Fibroblast of lung (primary cell): ENCODE data around the gene CCR2. TPM values are rescaled to one million over a fixed set of nuclear protein-coding genes. Genes with fewer than 3 reads are reported as not detected.

ENCODE experiments used
- DNase-seq, 2 donors: peaks; one replicate each; pipeline versions ENCODE4 v3.0.0 to v3.0.0-alpha.2; 2010; ENCODE audit warnings: low read depth in 2 of 2
- H2AFZ ChIP-seq: 2 replicates; pipeline ENCODE4 v1.5.1; 2012; ENCODE audit warnings: low read length, control low read depth, inconsistent platforms
- H3K27ac ChIP-seq: 2 replicates; pipeline ENCODE4 v1.5.1; 2011; ENCODE audit warnings: low read length, control low read depth; ENCODE audit not compliant: insufficient read depth
- H3K27me3 ChIP-seq: 2 replicates; pipeline ENCODE4 v1.5.1; 2011; ENCODE audit warnings: mild to moderate bottlenecking, low read length; ENCODE audit not compliant: control insufficient read depth, insufficient read depth
- H3K36me3 ChIP-seq: 2 replicates; pipeline ENCODE4 v1.5.1; 2011; ENCODE audit warnings: low read length; ENCODE audit not compliant: control insufficient read depth, insufficient read depth
- H3K4me1 ChIP-seq: 2 replicates; pipeline ENCODE4 v1.5.1; 2011; ENCODE audit warnings: low read length; ENCODE audit not compliant: control insufficient read depth, insufficient read depth; ENCODE audit errors: extremely low read depth
- H3K4me2 ChIP-seq: 2 replicates; pipeline ENCODE4 v1.5.1; 2011; ENCODE audit warnings: low read length, control low read depth; ENCODE audit not compliant: insufficient read depth; ENCODE audit errors: extremely low read depth
- H3K4me3 ChIP-seq, 4 experiments: fragments of 200-600 bp in 1 of 4; sonication (generic) in 1 of 4; replicated peaks in 1 of 4; 2 replicates each; pipeline ENCODE4 v1.5.1; 2011 to 2016; ENCODE audit warnings: low read length in 4 of 4, low read depth in 3 of 4, mild to moderate bottlenecking in 3 of 4, control low read depth in 2 of 4, inconsistent platforms in 1 of 4, mixed read lengths in 1 of 4; ENCODE audit not compliant: insufficient read depth in 1 of 4; ENCODE audit errors: control extremely low read depth in 1 of 4
- H3K79me2 ChIP-seq: 2 replicates; pipeline ENCODE4 v1.5.1; 2012; ENCODE audit warnings: mild to moderate bottlenecking, low read length, inconsistent platforms; ENCODE audit not compliant: control insufficient read depth, insufficient read depth
- H3K9ac ChIP-seq: 2 replicates; pipeline ENCODE4 v1.5.1; 2011; ENCODE audit warnings: mild to moderate bottlenecking, low read length, control low read depth; ENCODE audit not compliant: insufficient read depth
- H3K9me3 ChIP-seq: 2 replicates; pipeline ENCODE4 v1.5.1; 2012; ENCODE audit warnings: low read depth, low read length; ENCODE audit not compliant: control insufficient read depth, insufficient read depth
- H4K20me1 ChIP-seq: 2 replicates; pipeline ENCODE4 v1.5.1; 2011; ENCODE audit warnings: low read length; ENCODE audit not compliant: control insufficient read depth, insufficient read depth; ENCODE audit errors: extremely low read depth
- EZH2 ChIP-seq: IDR thresholded peaks from 2 replicates; pipeline ENCODE4 v1.5.1; 2012; ENCODE audit warnings: low read length, control low read depth, mild to moderate bottlenecking; ENCODE audit errors: missing control alignments
- polyA plus RNA-seq, 2 donors: library from polyadenylated mRNA; depleted of rRNA in 1 of 2; stranded (reverse) in 1 of 2; unstranded in 1 of 2; fragments of >200 nt; gene quantifications; 2 replicates each; pipeline ENCODE4 v1.2.1, GENCODE V29; 2011 to 2012; ENCODE audit warnings: missing spikeins in 1 of 2
- total RNA-seq: library from RNA; depleted of rRNA; stranded (reverse); fragments of >200 nt; gene quantifications from 2 replicates; pipeline ENCODE4 v1.2.1, GENCODE V29; 2014
- TF ChIP-seq, protein P1 (sequence below), 2 donors: IDR thresholded peaks in 1 of 2; conservative IDR thresholded peaks in 1 of 2; 1 replicate in 1 of 2; 2 replicates in 1 of 2; pipeline ENCODE4 v1.5.1; 2011 to 2012; ENCODE audit warnings: low read length in 2 of 2, control low read depth in 1 of 2, inconsistent platforms in 1 of 2, low read depth in 1 of 2, mild to moderate bottlenecking in 1 of 2

The CCR2 gene
- total and polyA plus RNA-seq, 2 donors (not counting 1 experiment from before 2014, with no cell fraction given): under 0.01 TPM; not detected in 1

- H2AFZ ChIP-seq: no peak overlapping the region
- H3K27me3 ChIP-seq: peaks cover 8% of the 10 kb centered on the region
- no peaks in the 10 kb centered on the region for H3K4me1 ChIP-seq
- H3K4me2 ChIP-seq: no peak overlapping the region
- H3K4me3 ChIP-seq: no peak overlapping the region
- H3K79me2 ChIP-seq: no peaks in the 10 kb centered on the region
- no peak overlapping the region for H3K9ac ChIP-seq
- no peaks in the 10 kb centered on the region for H3K36me3 ChIP-seq
- DNase-seq: no peak
- no peaks in the 10 kb centered on the region for H4K20me1 ChIP-seq
- H3K9me3 ChIP-seq: no peaks in the 10 kb centered on the region
- TF ChIP-seq EZH2: no peak
- no peak overlapping the region for H3K27ac ChIP-seq
These were observed 14.7 kb downstream of the CCR2 start for GRCh38 chr3:46368569-46368968.

DNA sequence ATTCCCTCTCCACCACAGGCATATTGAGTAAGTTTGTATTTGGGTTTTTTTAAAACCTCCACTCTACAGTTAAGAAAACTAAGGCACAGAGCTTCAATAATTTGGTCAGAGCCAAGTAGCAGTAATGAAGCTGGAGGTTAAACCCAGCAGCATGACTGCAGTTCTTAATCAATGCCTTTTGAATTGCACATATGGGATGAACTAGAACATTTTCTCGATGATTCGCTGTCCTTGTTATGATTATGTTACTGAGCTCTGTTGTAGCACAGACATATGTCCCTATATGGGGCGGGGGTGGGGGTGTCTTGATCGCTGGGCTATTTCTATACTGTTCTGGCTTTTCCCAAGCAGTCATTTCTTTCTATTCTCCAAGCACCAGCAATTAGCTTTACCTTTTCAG is 15.2 kb downstream of the CCR2 start:
- no peak for DNase-seq
- TF ChIP-seq, protein P1, sequence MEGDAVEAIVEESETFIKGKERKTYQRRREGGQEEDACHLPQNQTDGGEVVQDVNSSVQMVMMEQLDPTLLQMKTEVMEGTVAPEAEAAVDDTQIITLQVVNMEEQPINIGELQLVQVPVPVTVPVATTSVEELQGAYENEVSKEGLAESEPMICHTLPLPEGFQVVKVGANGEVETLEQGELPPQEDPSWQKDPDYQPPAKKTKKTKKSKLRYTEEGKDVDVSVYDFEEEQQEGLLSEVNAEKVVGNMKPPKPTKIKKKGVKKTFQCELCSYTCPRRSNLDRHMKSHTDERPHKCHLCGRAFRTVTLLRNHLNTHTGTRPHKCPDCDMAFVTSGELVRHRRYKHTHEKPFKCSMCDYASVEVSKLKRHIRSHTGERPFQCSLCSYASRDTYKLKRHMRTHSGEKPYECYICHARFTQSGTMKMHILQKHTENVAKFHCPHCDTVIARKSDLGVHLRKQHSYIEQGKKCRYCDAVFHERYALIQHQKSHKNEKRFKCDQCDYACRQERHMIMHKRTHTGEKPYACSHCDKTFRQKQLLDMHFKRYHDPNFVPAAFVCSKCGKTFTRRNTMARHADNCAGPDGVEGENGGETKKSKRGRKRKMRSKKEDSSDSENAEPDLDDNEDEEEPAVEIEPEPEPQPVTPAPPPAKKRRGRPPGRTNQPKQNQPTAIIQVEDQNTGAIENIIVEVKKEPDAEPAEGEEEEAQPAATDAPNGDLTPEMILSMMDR (conservative IDR thresholded peaks at IDR 0.05 in 1 of 2, IDR thresholded peaks at IDR 0.05 in 1 of 2; ENCODE audit: low read depth in 1 of 2, low read length in 2 of 2): no peak
- TF ChIP-seq EZH2: no peak
- peaks cover 10% of the 10 kb centered on the region for H3K27me3 ChIP-seq

GRCh38 chr3:46369675-46370132 is 15.8 kb downstream of the CCR2 start:
- H4K20me1 ChIP-seq: no peaks in the 10 kb centered on the region
- H3K36me3 ChIP-seq: no peaks in the 10 kb centered on the region
- H3K4me1 ChIP-seq: no peaks in the 10 kb centered on the region
- H3K4me2 ChIP-seq: no peak overlapping the region
- no peak overlapping the region for H3K4me3 ChIP-seq
- H3K79me2 ChIP-seq: no peaks in the 10 kb centered on the region
- H3K27me3 ChIP-seq: peaks cover 16% of the 10 kb centered on the region
- H3K27ac ChIP-seq: no peak overlapping the region
- no peak overlapping the region for H3K9ac ChIP-seq
- DNase-seq: no peak
- H3K9me3 ChIP-seq: no peaks in the 10 kb centered on the region
- H2AFZ ChIP-seq: no peak overlapping the region
- no peak for TF ChIP-seq EZH2
- TF ChIP-seq, protein P1 (conservative IDR thresholded peaks at IDR 0.05 in 1 of 2, IDR thresholded peaks at IDR 0.05 in 1 of 2; ENCODE audit: low read depth in 1 of 2, low read length in 2 of 2): no peak

More for the DNA sequence above, 15.2 kb downstream of the CCR2 start:
- no peaks in the 10 kb centered on the region for H4K20me1 ChIP-seq
- no peak overlapping the region for H3K4me3 ChIP-seq
- no peaks in the 10 kb centered on the region for H3K36me3 ChIP-seq
- H2AFZ ChIP-seq: no peak overlapping the region
- H3K9ac ChIP-seq: no peak overlapping the region
- no peak overlapping the region for H3K4me2 ChIP-seq
- H3K27ac ChIP-seq: no peak overlapping the region
- H3K79me2 ChIP-seq: no peaks in the 10 kb centered on the region
- no peaks in the 10 kb centered on the region for H3K9me3 ChIP-seq
- no peaks in the 10 kb centered on the region for H3K4me1 ChIP-seq
